IMR-90 (cell line): ENCODE data around the gene SEMA3G.

Experiments used
- CHD1 ChIP-seq: IDR thresholded peaks from 2 replicates; pipeline ENCODE4 v1.6.1; 2012; ENCODE audit warnings: low read depth, low read length, improper control_type of control experiment
- CTCF ChIP-seq: conservative IDR thresholded peaks from 2 replicates; pipeline ENCODE4 v1.5.1; 2012; ENCODE audit warnings: mild to moderate bottlenecking, low read depth, low read length, improper control_type of control experiment
- MAFK ChIP-seq: IDR thresholded peaks from 2 replicates; pipeline ENCODE4 v1.6.1; 2012; ENCODE audit warnings: low read depth, low read length, improper control_type of control experiment
- MAZ ChIP-seq: IDR thresholded peaks from 2 replicates; pipeline ENCODE4 v1.6.1; 2012; ENCODE audit warnings: low read depth, mild to moderate bottlenecking, low read length, improper control_type of control experiment, moderate library complexity, borderline replicate concordance
- POLR2A ChIP-seq: IDR thresholded peaks from 2 replicates; pipeline ENCODE4 v1.6.1; 2012; ENCODE audit warnings: mild to moderate bottlenecking, low read depth, low read length
- RAD21 ChIP-seq: IDR thresholded peaks from 2 replicates; pipeline ENCODE4 v1.6.1; 2012; ENCODE audit warnings: low read length, improper control_type of control experiment
- RFX5 ChIP-seq: IDR thresholded peaks from 2 replicates; pipeline ENCODE4 v1.8.0; 2012; ENCODE audit warnings: low read depth, mild to moderate bottlenecking, low read length, moderate library complexity
- SMC3 ChIP-seq: fragments of 150-350 bp; IDR thresholded peaks from 2 replicates; pipeline ENCODE4 v1.6.1; 2016; ENCODE audit warnings: low read depth, mild to moderate bottlenecking, antibody characterized with exemption, low read length, moderate library complexity

- TF ChIP-seq CTCF: peak; percentile 60
- TF ChIP-seq MAFK: no peak
- TF ChIP-seq POLR2A: no peak
- TF ChIP-seq SMC3: peak; percentile 57
- no peak for TF ChIP-seq CHD1
- TF ChIP-seq RAD21: peak; percentile 68
- no peak for TF ChIP-seq RFX5
- TF ChIP-seq MAZ: no peak
Observed at GRCh38 chr3:52471371-52472238, 26.7 kb upstream of the SEMA3G start.
